HG02852 (cell line): ENCODE data around the gene STAG3.

ENCODE experiments used
- ATAC-seq: cut with Tn5 transposase; IDR thresholded peaks from one replicate; pipeline ENCODE4 v1.9.1; 2021; ENCODE audit warnings: mild to moderate bottlenecking, moderate library complexity; ENCODE audit not compliant: unreplicated experiment

Gene STAG3

GRCh38 chr7:100155553-100156317 lies 22.0 kb upstream of the STAG3 start:
- ATAC-seq, result no peak

GRCh38 chr7:100156331-100157068 lies 21.2 kb upstream of the STAG3 start:
- ATAC-seq, result no peak

GRCh38 chr7:100157069-100157333 lies 20.7 kb upstream of the STAG3 start:
- no peak for ATAC-seq

GRCh38 chr7:100157334-100158228 lies 20.1 kb upstream of the STAG3 start:
- ATAC-seq, result no peak

- ATAC-seq, result peak; percentile 85
These were observed 19.3 kb upstream of the STAG3 start, which contains the start of gene TRAPPC14 for GRCh38 chr7:100158229-100159098. TRAPPC14 (minus strand) TSS chr7:100158723; CDS start chr7:100158499, 224 bp downstream.

- ATAC-seq, result no peak
These were observed 18.6 kb upstream of the STAG3 start for GRCh38 chr7:100159099-100159623.

- no peak for ATAC-seq
These were observed 17.7 kb upstream of the STAG3 start for GRCh38 chr7:100160067-100160466.

- ATAC-seq, result no peak
These were observed 14.6 kb upstream of the STAG3 start for GRCh38 chr7:100163006-100163531.

- ATAC-seq, result no peak
These were observed 13.8 kb upstream of the STAG3 start for GRCh38 chr7:100163871-100164270.

- ATAC-seq, result no peak
These were observed 11.3 kb upstream of the STAG3 start for GRCh38 chr7:100166317-100166940.

GRCh38 chr7:100166970-100167911 lies 10.5 kb upstream of the STAG3 start:
- ATAC-seq, result no peak

GRCh38 chr7:100167912-100168323 lies 9.8 kb upstream of the STAG3 start:
- ATAC-seq, result no peak

GRCh38 chr7:100169147-100169850 lies 8.4 kb upstream of the STAG3 start:
- no peak for ATAC-seq

GRCh38 chr7:100170101-100170897 lies 7.4 kb upstream of the STAG3 start:
- no peak for ATAC-seq

- ATAC-seq, result no peak
These were observed 6.5 kb upstream of the STAG3 start for GRCh38 chr7:100171087-100171681.

GRCh38 chr7:100171840-100172239 lies 5.9 kb upstream of the STAG3 start:
- no peak for ATAC-seq
